ENCODE results near the gene OR10H4.

- TF ChIP-seq CTCF (IDR thresholded peaks at IDR 0.05) (no peak), POLR2AphosphoS5 (IDR thresholded peaks at IDR 0.05) (no peak), POLR2A (IDR thresholded peaks at IDR 0.05) (no peak)
Measured at GRCh38 chr19:15948223-15949058, at the start of gene OR10H4.
